Measurements from ENCODE around the gene TCF12. TPM values are rescaled to one million over a fixed set of nuclear protein-coding genes. Genes with fewer than 3 reads are reported as not detected.

Gene TCF12
- polyA plus RNA-seq, 3 donors = 15.8 to 52.5 (median 27.6) TPM

- Histone ChIP-seq H3K36me3 (replicated peaks in 1 of 2; ENCODE audit: control insufficient read depth in 1 of 2, insufficient read depth in 2 of 2, low read length in 2 of 2) (no peaks in the 10 kb centered on the region), H3K9ac (ENCODE audit: insufficient read depth, low read length, poor library complexity, severe bottlenecking) (no peak overlapping the region), H3K4me2 (replicated peaks; ENCODE audit: extremely low read depth, low read length, poor library complexity, severe bottlenecking) (no peak overlapping the region), H3K4me1 (ENCODE audit: control insufficient read depth in 1 of 2, insufficient read depth in 2 of 2, low read length in 2 of 2) (peaks cover 0 to 7% of the 10 kb centered on the region in 2 donors), H3K27ac (ENCODE audit: low read depth in 1 of 2, low read length in 2 of 2) (no peak overlapping the region), H3K9me3 (replicated peaks in 1 of 2; ENCODE audit: control insufficient read depth in 1 of 2, insufficient read depth in 1 of 2, low read length in 2 of 2) (no peaks in the 10 kb centered on the region), H3K4me3 (replicated peaks in 1 of 3; ENCODE audit: low read depth in 2 of 3, low read length in 3 of 3) (no peak overlapping the region), H4K20me1 (ENCODE audit: insufficient read depth, low read length) (peaks cover 80% of the 10 kb centered on the region), H3K79me2 (ENCODE audit: insufficient read depth, low read length) (peaks cover 98% of the 10 kb centered on the region), H2AFZ (ENCODE audit: insufficient read depth, low read depth, low read length, poor library complexity, severe bottlenecking) (no peak overlapping the region), H3K27me3 (ENCODE audit: control insufficient read depth in 2 of 2, insufficient read depth in 2 of 2, low read length in 2 of 2) (no peaks in the 10 kb centered on the region)
- Mint-ChIP-seq H3K36me3 (peaks cover 5 to 13% of the 10 kb centered on the region in 2 donors), H3K4me3 (no peak overlapping the region), H3K9me3 (peaks cover 0 to 2% (median 0%) of the 10 kb centered on the region in 7 donors), H3K4me1 (peaks cover 16% of the 10 kb centered on the region), H3K27ac (no peak overlapping the region), H3K27me3 (ENCODE audit: low read depth in 3 of 3) (no peaks in the 10 kb centered on the region)
- DNase-seq = no peak
- no peak for TF ChIP-seq CTCF (IDR thresholded peaks at IDR 0.05)
- WGBS (ENCODE audit: insufficient coverage) = no CpG with 5 or more reads among the region's 6 CpGs
- intact Hi-C loops (cut with micrococcal nuclease) = no loop called here
Observed at GRCh38 chr15:56948000-56948763, 29.7 kb downstream of the TCF12 start.

- Mint-ChIP-seq H3K27ac (no peak overlapping the region), H3K27me3 (ENCODE audit: low read depth in 3 of 3) (no peaks in the 10 kb centered on the region), H3K4me1 (peaks cover 14% of the 10 kb centered on the region), H3K36me3 (peaks cover 5 to 14% of the 10 kb centered on the region in 2 donors), H3K4me3 (no peak overlapping the region), H3K9me3 (peaks cover 0 to 5% (median 2%) of the 10 kb centered on the region in 7 donors)
- H3K4me1 ChIP-seq (ENCODE audit: control insufficient read depth in 1 of 2, insufficient read depth in 2 of 2, low read length in 2 of 2) = peaks cover 0 to 1% of the 10 kb centered on the region in 2 donors
- no peak overlapping the region for H3K27ac ChIP-seq (ENCODE audit: low read depth in 1 of 2, low read length in 2 of 2)
- WGBS (ENCODE audit: insufficient coverage) = no CpG with 5 or more reads among the region's 1 CpG
- intact Hi-C loops (cut with micrococcal nuclease) = no loop called here
- H3K9ac ChIP-seq (ENCODE audit: insufficient read depth, low read length, poor library complexity, severe bottlenecking) = no peak overlapping the region
- no peak overlapping the region for H2AFZ ChIP-seq (ENCODE audit: insufficient read depth, low read depth, low read length, poor library complexity, severe bottlenecking)
- H3K4me3 ChIP-seq (replicated peaks in 1 of 3; ENCODE audit: low read depth in 2 of 3, low read length in 3 of 3) = no peak overlapping the region
- H4K20me1 ChIP-seq (ENCODE audit: insufficient read depth, low read length) = peaks cover 79% of the 10 kb centered on the region
- H3K79me2 ChIP-seq (ENCODE audit: insufficient read depth, low read length) = peaks cover 97% of the 10 kb centered on the region
- no peak for DNase-seq
- H3K36me3 ChIP-seq (replicated peaks in 1 of 2; ENCODE audit: control insufficient read depth in 1 of 2, insufficient read depth in 2 of 2, low read length in 2 of 2) = no peaks in the 10 kb centered on the region
- H3K4me2 ChIP-seq (replicated peaks; ENCODE audit: extremely low read depth, low read length, poor library complexity, severe bottlenecking) = no peak overlapping the region
- no peak for TF ChIP-seq CTCF (IDR thresholded peaks at IDR 0.05)
- H3K9me3 ChIP-seq (replicated peaks in 1 of 2; ENCODE audit: control insufficient read depth in 1 of 2, insufficient read depth in 1 of 2, low read length in 2 of 2) = no peaks in the 10 kb centered on the region
- no peaks in the 10 kb centered on the region for H3K27me3 ChIP-seq (ENCODE audit: control insufficient read depth in 2 of 2, insufficient read depth in 2 of 2, low read length in 2 of 2)
Observed at GRCh38 chr15:56948764-56949101, 30.3 kb downstream of the TCF12 start.

All from CD14-positive monocyte (primary cell).